ENCODE results near the gene MYL7.

The MYL7 gene

DNA sequence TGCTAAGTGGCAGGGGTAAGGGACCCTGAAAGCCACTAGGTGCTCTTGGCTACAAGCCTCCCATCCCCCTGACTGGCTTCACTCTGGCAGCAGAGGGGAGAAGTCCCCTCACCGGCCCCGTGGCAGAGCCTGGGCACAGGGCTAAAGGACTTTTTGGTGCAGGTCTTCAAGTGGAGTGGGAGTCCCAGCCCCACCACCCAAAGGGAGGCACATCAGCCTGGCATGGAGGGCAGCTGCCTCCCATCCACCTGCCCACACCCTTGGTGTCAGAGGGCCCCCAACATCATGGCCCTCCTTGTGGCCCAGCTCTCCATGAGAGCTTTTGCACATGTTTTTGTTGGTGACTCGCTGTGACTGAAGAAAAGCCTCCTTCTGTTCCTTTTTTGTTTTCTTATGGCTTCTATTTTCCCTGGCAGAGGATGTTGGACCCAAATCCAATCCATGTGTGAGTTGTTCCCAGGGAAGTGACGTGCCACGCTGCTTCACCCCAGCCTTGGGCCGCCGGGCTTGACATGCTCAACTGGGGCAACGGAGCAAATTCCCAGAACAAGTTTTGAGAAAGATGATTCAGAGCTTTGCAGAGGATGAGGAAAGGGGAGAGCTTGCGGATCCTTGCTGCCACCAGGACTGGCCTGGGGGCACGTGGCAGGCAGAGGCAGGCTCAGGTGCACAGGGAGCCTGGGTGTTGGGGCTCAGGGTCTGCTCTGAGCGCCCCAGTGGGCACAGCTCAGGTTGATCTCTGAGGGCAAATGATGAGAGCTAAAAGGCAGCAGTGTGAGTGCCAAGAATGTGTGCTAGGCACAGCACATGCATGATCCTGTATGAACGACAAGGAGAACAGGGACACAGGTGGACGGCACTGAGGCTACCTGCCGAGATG, 38.9 kb downstream of the MYL7 start:
- DNase-seq (ENCODE audit: extremely low read depth in 1 of 2, low read depth in 1 of 2), result no peak

GRCh38 chr7:44101303-44101965, 39.7 kb downstream of the MYL7 start:
- DNase-seq (ENCODE audit: extremely low read depth in 1 of 2, low read depth in 1 of 2), result no peak

GRCh38 chr7:44100458-44101302, 40.5 kb downstream of the MYL7 start:
- DNase-seq (ENCODE audit: extremely low read depth in 1 of 2, low read depth in 1 of 2), result no peak

GRCh38 chr7:44099669-44100068, 41.5 kb downstream of the MYL7 start:
- DNase-seq (ENCODE audit: extremely low read depth in 1 of 2, low read depth in 1 of 2), result no peak

DNA sequence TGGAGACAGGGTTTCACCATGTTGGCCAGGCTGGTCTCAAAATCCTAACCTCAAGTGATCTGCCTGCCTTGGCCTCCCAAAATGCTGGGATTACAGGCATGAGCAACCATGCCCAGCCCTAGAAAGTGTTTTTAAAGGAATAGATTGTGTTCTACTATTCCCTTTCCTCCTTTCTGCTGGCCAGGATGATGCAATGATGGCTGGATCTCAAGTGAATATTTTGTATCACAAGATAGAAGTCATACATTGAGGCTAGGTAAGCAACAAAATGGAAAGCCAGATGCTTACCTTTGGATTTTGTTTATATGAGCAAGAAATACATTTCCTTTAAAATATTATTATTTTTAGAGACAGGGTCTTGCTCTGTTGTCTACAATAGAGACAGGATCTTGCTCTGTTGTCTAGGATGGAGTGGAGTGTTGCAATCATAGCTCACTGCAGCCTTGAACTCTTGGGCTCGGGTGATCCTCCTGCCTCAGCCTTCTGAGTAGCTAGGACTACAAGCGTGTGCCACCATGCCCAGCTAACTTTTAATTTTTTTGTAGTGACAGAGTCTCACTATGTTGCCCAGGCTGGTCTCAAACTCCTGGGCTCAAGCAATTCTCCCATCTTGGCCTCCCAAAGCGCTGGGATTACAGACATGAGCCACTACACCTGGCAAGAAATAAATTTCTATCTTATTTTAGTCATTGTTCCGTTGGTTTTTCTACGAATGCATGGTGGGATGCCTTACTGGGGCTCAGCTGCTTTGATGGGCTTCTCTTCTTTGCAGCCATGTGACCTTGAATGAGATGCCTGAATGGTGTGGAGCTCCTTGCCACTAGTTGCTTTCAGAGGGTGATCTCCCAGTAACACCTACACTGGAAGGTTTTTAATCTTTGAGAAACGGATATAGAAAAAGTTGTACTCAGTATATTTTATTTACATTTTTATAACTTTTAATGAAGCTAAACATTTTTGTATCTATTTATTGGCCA, 42.8 kb downstream of the MYL7 start:
- no peak for DNase-seq (ENCODE audit: extremely low read depth in 1 of 2, low read depth in 1 of 2)

GRCh38 chr7:44097064-44097932, 43.8 kb downstream of the MYL7 start:
- DNase-seq (ENCODE audit: extremely low read depth in 1 of 2, low read depth in 1 of 2), result no peak

GRCh38 chr7:44096326-44096881, 44.7 kb downstream of the MYL7 start:
- no peak for DNase-seq (ENCODE audit: extremely low read depth in 1 of 2, low read depth in 1 of 2)

- DNase-seq (ENCODE audit: extremely low read depth in 1 of 2, low read depth in 1 of 2), result no peak
These were observed 45.4 kb downstream of the MYL7 start for GRCh38 chr7:44095781-44096180.

DNA sequence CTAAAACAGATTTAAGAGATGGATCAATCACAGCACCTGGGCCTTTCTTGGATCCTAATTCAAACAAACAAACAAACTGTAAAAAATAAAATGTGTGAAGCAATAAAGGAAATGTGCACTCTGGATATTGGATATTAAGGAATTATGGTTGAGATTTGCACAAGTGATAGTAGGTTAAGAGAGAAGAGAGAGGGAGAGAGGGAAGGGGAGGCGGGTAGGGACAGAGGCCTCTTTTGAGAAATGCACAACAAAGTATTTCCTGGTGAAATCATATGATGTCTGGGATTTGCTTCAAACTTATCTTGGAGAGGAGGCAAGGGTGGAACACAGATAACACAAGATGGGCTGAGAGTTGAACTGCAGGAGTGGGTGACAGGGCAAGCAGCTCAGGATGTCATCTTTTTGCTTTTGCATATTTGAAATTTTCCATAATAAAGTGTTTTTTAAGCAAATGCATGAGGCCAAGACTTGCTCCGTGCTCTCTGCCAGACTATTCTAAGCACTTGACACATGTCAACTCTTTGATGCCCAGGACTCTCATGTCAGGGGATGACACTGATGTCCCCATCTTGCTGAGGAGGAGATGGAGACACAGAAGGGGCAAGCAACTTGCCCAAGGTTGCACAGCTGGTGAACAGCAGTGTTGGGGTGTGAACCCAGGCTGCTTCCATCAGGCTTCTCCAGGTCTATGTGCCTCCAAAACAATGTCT, 46.1 kb downstream of the MYL7 start:
- DNase-seq (ENCODE audit: extremely low read depth in 1 of 2, low read depth in 1 of 2), result no peak

DNA sequence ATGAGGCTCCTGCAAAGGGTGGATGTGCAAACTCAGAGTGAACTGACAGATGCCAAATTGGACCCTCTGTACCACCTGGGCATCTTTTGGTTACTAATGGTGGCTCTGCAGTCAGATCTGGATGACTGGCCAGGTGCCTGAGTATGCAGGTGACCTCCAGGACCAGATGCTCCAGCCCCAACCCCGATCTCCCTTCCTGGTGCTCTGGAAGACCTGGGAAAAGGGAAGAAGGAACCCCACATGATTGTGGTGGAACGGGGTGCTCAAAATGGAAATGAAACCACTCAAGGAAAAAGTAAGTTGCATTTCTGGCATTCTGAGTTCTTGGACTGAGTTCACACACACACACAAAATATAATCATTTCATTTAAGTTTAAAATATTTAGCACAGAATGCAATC, 46.8 kb downstream of the MYL7 start:
- no peak for DNase-seq (ENCODE audit: extremely low read depth in 1 of 2, low read depth in 1 of 2)

DNA sequence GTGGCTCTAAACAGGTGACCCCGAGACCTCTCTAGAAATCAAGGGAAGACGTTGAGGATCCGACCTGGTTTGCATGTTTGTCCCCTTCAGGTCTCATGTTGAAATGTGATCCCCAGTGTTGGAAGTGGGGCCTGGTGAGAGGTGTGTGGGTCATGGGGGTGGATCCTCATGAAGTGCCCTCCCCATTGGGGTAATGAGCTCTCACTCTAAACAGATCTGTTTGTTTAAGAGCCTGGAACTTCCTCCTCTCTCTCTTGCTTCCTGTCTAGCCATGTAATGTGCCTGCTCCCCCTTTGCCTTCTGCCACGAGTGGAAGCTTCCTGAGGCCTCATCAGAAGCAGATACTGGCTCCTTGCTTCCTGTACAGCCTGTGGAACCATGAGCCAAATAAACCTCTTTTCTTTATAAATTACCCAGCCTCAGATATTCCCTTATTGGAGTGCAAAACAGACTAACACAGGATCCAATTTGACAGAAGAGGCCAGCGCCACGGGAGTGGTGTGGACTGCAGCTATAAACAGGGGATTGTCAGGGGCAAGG, 48.0 kb downstream of the MYL7 start:
- DNase-seq (ENCODE audit: extremely low read depth in 1 of 2, low read depth in 1 of 2), result no peak

All from stimulated activated CD8-positive, alpha-beta memory T cell treated with anti-CD3 and anti-CD28 coated beads, Interleukin-7, amount 100 ng/mL, for 48 hours (primary cell).